GM18868 (cell line): ENCODE measurements around the gene ARAF.
"Not testable (repeated sequence)": the region's sequence is repeated elsewhere in the genome, so short reads cannot be mapped to it uniquely, and the experiment has no call there.

ENCODE experiments used
- ATAC-seq: cut with Tn5 transposase; IDR thresholded peaks from one replicate; pipeline ENCODE4 v1.9.1; 2021; ENCODE audit warnings: mild to moderate bottlenecking, moderate library complexity; ENCODE audit not compliant: unreplicated experiment

The ARAF gene

GRCh38 chrX:47560934-47561658 is at the start of gene ARAF:
TSS of gene ARAF (plus strand) at chrX:47561205. CDS start at chrX:47562968, 1,763 bp downstream.
- ATAC-seq = peak; percentile 83

GRCh38 chrX:47512383-47512782 is 48.6 kb upstream of the ARAF start:
- not testable (repeated sequence) for ATAC-seq

- peak; percentile 75 for ATAC-seq
These were observed 47.7 kb upstream of the ARAF start for GRCh38 chrX:47513034-47513965.

- ATAC-seq = no peak
These were observed 46.3 kb upstream of the ARAF start for GRCh38 chrX:47514533-47515235.

GRCh38 chrX:47515941-47516665 is 44.9 kb upstream of the ARAF start:
- no peak for ATAC-seq

- ATAC-seq = no peak
These were observed 42.9 kb upstream of the ARAF start for GRCh38 chrX:47518144-47518543.

GRCh38 chrX:47523297-47523696 is 37.7 kb upstream of the ARAF start:
- ATAC-seq = peak; percentile 91

- no peak for ATAC-seq
These were observed 37.3 kb upstream of the ARAF start for GRCh38 chrX:47523713-47524166.

- no peak for ATAC-seq
These were observed 31.5 kb upstream of the ARAF start for GRCh38 chrX:47529548-47529947.

GRCh38 chrX:47530049-47530448 is 31.0 kb upstream of the ARAF start:
- ATAC-seq = no peak

GRCh38 chrX:47539860-47540259 is 21.1 kb upstream of the ARAF start:
- ATAC-seq = no peak

GRCh38 chrX:47540754-47541538 is 20.1 kb upstream of the ARAF start:
- no peak for ATAC-seq

GRCh38 chrX:47543496-47543895 is 17.5 kb upstream of the ARAF start:
- no peak for ATAC-seq

GRCh38 chrX:47556045-47556623 is 4.9 kb upstream of the ARAF start:
- peak; percentile 92 for ATAC-seq

GRCh38 chrX:47558436-47558835 is 2.6 kb upstream of the ARAF start:
- ATAC-seq = no peak

- ATAC-seq = no peak
These were observed 649 bp upstream of the ARAF start for GRCh38 chrX:47560179-47560933.

- no peak for ATAC-seq
These were observed 700 bp downstream of the ARAF start for GRCh38 chrX:47561659-47562151.

GRCh38 chrX:47562615-47563243 is 1.7 kb downstream of the ARAF start:
- no peak for ATAC-seq
